ENCODE results near the gene SPTBN1. TPM values are rescaled to one million over a fixed set of nuclear protein-coding genes. Genes with fewer than 3 reads are reported as not detected.

Gene SPTBN1
- total RNA-seq, 2 experiments from 2014 or later, result 132 to 183 TPM

DNA sequence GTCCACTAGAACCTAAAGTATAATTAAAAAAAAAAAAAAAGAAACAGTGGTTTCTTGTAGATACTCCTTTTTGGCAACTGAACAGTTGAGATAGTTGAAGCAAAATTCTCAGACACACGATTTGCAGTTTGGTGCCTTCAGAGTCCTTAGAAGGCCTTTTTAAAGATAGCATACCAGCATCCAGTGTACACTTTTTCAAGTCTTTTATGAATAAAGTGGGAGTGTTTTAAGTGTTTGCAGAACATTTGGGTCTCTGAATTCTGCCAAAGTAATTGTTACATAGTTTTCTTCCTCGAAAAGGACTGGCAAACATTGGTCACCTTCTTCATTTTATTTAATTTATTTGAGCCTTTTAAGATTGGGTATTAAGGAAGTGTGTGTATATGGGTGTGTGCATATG, 62.3 kb downstream of the SPTBN1 start:
- no peak for DNase-seq (ENCODE audit: low spot score)
- BruUV-seq (replicated peaks), result no TSS peak
- ChIA-PET POLR2A (interaction anchor here (1.4 kb wide), 1 partner anchor 12 kb away, joined by 5 read pairs; no protein-coding TSS in a partner anchor), CTCF (ENCODE audit: unreplicated experiment) (no interaction called here)
- no peak for TF ChIP-seq CTCF (conservative IDR thresholded peaks at IDR 0.05; ENCODE audit: low read length)
- no peak for TF ChIP-seq EZH2phosphoT487 (IDR thresholded peaks at IDR 0.05; ENCODE audit: borderline replicate concordance, low read depth, low read length)
- H3K27ac ChIP-seq (ENCODE audit: low read depth, low read length, poor library complexity, severe bottlenecking), result no peak overlapping the region
- H3K9me2 ChIP-seq (ENCODE audit: insufficient read depth, low read length), result no peaks in the 10 kb centered on the region
- no peak overlapping the region for H3K4me2 ChIP-seq (ENCODE audit: low read length)
- H3K4me1 ChIP-seq (ENCODE audit: insufficient read depth, low read length, poor library complexity, severe bottlenecking), result peaks cover 14% of the 10 kb centered on the region
- H3K4me3 ChIP-seq (ENCODE audit: low read depth, low read length, poor library complexity, severe bottlenecking), result no peak overlapping the region
- H3K79me2 ChIP-seq (ENCODE audit: insufficient read depth, low read depth, low read length), result no peaks in the 10 kb centered on the region
- intact Hi-C loops (cut with micrococcal nuclease; ENCODE audit: unreplicated experiment), result no loop called here
- no peaks in the 10 kb centered on the region for H3K9me3 ChIP-seq (ENCODE audit: low read length)
- H3K36me3 ChIP-seq (ENCODE audit: insufficient read depth, low read length), result no peaks in the 10 kb centered on the region
- H2AFZ ChIP-seq (ENCODE audit: low read length), result no peak overlapping the region
- H4K20me1 ChIP-seq (ENCODE audit: insufficient read depth, low read length), result no peaks in the 10 kb centered on the region

DNA sequence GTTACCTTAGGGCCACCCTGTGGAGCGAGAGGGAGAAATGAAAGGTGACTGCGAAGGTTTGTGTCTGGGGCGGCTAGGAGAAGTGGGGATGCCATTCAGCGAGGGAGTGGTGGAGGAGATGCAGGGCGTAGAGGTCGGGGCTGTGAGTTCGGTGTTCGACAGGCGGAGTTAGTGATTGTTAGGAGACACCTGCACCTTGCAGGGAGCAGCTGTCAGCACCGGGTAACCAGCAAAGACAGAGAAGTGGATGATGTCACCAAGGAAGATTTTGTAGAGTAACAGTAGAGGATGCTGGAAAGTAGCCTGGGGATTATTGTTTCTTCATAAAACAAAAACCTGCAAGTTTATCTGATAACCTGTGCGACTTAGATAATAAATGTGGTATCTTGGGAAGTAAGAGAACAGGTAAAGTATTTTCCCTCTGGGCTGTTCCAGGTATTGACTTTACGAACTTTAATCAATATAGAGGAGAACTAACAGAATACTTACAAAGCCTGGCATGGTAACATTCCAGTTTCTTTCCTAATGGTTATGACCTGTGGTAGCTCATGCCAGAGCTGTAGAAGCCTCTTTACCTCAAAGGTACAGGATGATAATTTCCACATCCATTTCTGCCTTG, 63.8 kb downstream of the SPTBN1 start:
- intact Hi-C loops (cut with micrococcal nuclease; ENCODE audit: unreplicated experiment), result loop anchor here (10.0 kb wide), 1 partner anchor 655 kb away; no protein-coding TSS in a partner anchor
- Histone ChIP-seq H3K9me3 (ENCODE audit: low read length) (no peaks in the 10 kb centered on the region), H3K9me2 (ENCODE audit: insufficient read depth, low read length) (no peaks in the 10 kb centered on the region), H4K20me1 (ENCODE audit: insufficient read depth, low read length) (no peaks in the 10 kb centered on the region), H3K79me2 (ENCODE audit: insufficient read depth, low read depth, low read length) (no peaks in the 10 kb centered on the region), H3K36me3 (ENCODE audit: insufficient read depth, low read length) (no peaks in the 10 kb centered on the region), H3K27ac (ENCODE audit: low read depth, low read length, poor library complexity, severe bottlenecking) (no peak overlapping the region), H3K4me1 (ENCODE audit: insufficient read depth, low read length, poor library complexity, severe bottlenecking) (peaks cover 15% of the 10 kb centered on the region), H2AFZ (ENCODE audit: low read length) (no peak overlapping the region), H3K4me2 (ENCODE audit: low read length) (no peak overlapping the region), H3K4me3 (ENCODE audit: low read depth, low read length, poor library complexity, severe bottlenecking) (no peak overlapping the region)
- POLR2A ChIA-PET, result no interaction called here
- DNase-seq (ENCODE audit: low spot score), result no peak
- CTCF ChIA-PET (ENCODE audit: unreplicated experiment), result no interaction called here
- BruUV-seq (replicated peaks), result no TSS peak
- TF ChIP-seq CTCF (conservative IDR thresholded peaks at IDR 0.05; ENCODE audit: low read length) (no peak), EZH2phosphoT487 (IDR thresholded peaks at IDR 0.05; ENCODE audit: borderline replicate concordance, low read depth, low read length) (no peak)

DNA sequence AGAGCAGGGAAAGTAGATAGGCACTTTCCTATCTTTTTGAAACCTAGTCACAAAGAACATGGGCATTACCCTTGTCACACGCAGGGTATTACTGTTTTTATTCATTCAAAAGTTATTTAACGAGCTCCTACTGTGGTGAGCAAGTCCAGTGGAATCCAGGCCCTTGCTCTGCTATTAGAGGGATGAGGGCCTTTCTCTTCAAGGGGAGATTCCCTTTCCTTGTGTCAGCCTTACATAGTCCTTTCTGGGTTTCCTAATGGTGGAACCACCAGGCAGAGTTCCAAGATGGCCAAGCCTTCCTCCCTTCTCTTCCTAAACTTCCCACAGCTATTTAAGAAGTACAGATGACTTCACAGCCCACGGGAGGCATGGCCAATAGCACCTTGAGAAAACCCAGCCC, 64.6 kb downstream of the SPTBN1 start:
- no peak overlapping the region for H3K4me2 ChIP-seq (ENCODE audit: low read length)
- no peak for DNase-seq (ENCODE audit: low spot score)
- H3K4me1 ChIP-seq (ENCODE audit: insufficient read depth, low read length, poor library complexity, severe bottlenecking), result peaks cover 15% of the 10 kb centered on the region
- H3K9me3 ChIP-seq (ENCODE audit: low read length), result no peaks in the 10 kb centered on the region
- H4K20me1 ChIP-seq (ENCODE audit: insufficient read depth, low read length), result no peaks in the 10 kb centered on the region
- ChIA-PET POLR2A (interaction anchor here (0.6 to 0.8 kb wide), 2 partner anchors 11 to 34 kb away, joined by 4 to 5 read pairs; no protein-coding TSS in a partner anchor), CTCF (ENCODE audit: unreplicated experiment) (no interaction called here)
- no peaks in the 10 kb centered on the region for H3K36me3 ChIP-seq (ENCODE audit: insufficient read depth, low read length)
- TF ChIP-seq CTCF (conservative IDR thresholded peaks at IDR 0.05; ENCODE audit: low read length) (no peak), EZH2phosphoT487 (IDR thresholded peaks at IDR 0.05; ENCODE audit: borderline replicate concordance, low read depth, low read length) (no peak)
- H3K27ac ChIP-seq (ENCODE audit: low read depth, low read length, poor library complexity, severe bottlenecking), result no peak overlapping the region
- no peak overlapping the region for H2AFZ ChIP-seq (ENCODE audit: low read length)
- H3K9me2 ChIP-seq (ENCODE audit: insufficient read depth, low read length), result no peaks in the 10 kb centered on the region
- BruUV-seq (replicated peaks), result no TSS peak
- no peak overlapping the region for H3K4me3 ChIP-seq (ENCODE audit: low read depth, low read length, poor library complexity, severe bottlenecking)
- no peaks in the 10 kb centered on the region for H3K79me2 ChIP-seq (ENCODE audit: insufficient read depth, low read depth, low read length)
- intact Hi-C loops (cut with micrococcal nuclease; ENCODE audit: unreplicated experiment), result loop anchor here (10.0 kb wide), 1 partner anchor 654 kb away; no protein-coding TSS in a partner anchor

All from OCI-LY7 (cell line).